T-helper 1 cell treated with Interleukin-12 subunit alpha and Interleukin-12 subunit beta and Interleukin-4 antibody, amounts not matched to agents 30 ng/mL and 1 ng/mL, for 36 hours (primary cell): ENCODE data around the gene AGPAT1. TPM values are rescaled to one million over a fixed set of nuclear protein-coding genes. Genes with fewer than 3 reads are reported as not detected.
"Not testable (repeated sequence)": the region's sequence is repeated elsewhere in the genome, so short reads cannot be mapped to it uniquely, and the experiment has no call there.

Source experiments
- intact Hi-C: fragments of 100-400 bp; cut with micrococcal nuclease; formaldehyde crosslinking; loops from one replicate; pipeline ENCODE4 v1.15.1; 2024
- total RNA-seq: library from RNA; stranded (reverse); gene quantifications from 2 replicates; pipeline ENCODE4 v1.2.3, GENCODE V29; 2022

The AGPAT1 gene
- total RNA-seq, 1 donor from 2014 or later = 45.0 TPM

DNA sequence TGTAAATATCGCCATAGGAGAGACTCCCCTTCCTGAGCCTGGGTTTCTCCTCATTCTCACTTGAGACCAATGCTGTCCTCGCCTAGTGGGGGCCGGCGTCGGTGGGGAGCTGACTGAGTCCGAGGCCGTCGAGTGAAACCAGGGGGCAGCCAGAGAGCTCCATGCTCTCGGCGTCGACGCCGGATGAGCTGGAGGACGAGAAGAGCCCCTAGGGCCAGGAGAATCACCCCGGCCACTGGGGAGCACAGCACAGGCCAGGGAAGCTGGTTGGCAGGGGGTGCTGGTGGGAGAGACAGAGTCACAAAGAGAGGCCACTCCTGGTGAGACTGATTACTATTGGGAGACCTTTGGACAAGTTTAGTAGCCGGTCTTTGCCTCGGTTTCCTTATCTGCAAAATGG, 23.0 kb upstream of the AGPAT1 start:
- intact Hi-C loops = loop anchor here (5.0 to 10.0 kb wide), 6 partner anchors 364 to 1554 kb away; partner anchors contain the start of genes ATP6V1G2, B3GALT4, BAG6 and C6orf136

DNA sequence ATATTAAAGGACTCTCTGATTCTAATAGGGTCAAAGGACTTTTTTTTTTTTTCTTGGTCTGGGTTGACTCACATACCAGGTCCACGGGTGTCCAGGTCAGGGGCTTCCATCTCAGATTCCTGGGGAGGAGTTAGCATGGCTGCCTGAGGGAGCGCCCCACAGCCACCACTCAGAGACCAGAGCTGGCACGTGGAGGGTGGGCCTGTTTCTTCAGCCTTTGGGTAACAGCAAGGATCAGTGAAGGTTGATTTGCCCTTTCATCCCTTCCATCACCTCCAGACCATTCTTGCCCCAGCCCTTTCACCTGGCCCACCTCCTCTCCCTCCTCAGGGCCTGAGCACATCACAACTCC, 22.4 kb upstream of the AGPAT1 start:
- intact Hi-C loops = loop anchor here (5.0 to 10.0 kb wide), 6 partner anchors 364 to 1554 kb away; partner anchors contain the start of genes ATP6V1G2, B3GALT4, BAG6 and C6orf136

DNA sequence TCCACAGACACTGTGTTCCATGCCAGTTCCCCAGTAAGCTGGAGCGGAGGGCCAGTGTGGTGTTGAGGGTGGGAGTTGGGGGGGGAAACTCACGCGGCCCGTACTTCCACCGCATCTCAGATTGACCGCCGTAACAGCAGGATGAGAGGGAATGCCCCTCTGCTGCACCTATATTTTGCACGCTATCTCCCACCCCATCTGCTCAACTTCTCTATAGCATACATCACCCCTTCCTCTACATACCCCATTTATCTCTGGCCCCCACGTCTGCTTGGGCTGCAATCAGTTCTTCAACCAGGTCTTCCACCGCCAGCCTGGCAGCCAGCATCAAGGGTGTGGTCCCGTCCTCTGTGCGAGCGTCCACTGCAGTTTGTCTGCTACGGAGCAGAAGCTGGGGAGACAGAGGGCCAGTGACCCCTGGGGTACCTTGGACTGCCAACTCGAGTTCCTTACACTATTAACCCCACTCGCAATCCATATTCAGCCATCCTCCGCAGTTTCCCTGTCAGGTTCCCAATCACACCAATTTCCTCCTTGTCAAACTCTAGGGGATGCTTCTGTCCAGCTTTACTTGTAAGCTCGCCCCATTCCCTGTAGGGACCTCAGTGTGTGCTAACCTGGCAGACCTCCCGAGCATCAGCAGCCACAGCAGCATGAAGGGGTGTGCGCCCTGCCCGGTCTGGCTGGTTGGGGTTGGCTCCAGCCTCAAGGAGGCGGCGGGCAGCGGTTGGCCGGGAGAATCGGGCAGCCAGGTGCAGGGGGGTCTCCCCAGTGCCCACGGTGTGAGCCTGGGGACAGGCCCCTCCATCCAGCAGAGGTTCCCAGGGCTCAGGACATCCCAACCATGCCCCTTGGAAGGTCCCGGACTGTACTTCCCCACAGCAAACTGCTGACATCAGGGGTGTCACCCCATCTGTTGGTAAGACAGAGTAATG, 21.1 kb upstream of the AGPAT1 start:
- intact Hi-C loops = loop anchor here (5.0 to 10.0 kb wide), 6 partner anchors 362 to 1552 kb away; partner anchors contain the start of genes ATP6V1G2, B3GALT4, BAG6 and C6orf136

DNA sequence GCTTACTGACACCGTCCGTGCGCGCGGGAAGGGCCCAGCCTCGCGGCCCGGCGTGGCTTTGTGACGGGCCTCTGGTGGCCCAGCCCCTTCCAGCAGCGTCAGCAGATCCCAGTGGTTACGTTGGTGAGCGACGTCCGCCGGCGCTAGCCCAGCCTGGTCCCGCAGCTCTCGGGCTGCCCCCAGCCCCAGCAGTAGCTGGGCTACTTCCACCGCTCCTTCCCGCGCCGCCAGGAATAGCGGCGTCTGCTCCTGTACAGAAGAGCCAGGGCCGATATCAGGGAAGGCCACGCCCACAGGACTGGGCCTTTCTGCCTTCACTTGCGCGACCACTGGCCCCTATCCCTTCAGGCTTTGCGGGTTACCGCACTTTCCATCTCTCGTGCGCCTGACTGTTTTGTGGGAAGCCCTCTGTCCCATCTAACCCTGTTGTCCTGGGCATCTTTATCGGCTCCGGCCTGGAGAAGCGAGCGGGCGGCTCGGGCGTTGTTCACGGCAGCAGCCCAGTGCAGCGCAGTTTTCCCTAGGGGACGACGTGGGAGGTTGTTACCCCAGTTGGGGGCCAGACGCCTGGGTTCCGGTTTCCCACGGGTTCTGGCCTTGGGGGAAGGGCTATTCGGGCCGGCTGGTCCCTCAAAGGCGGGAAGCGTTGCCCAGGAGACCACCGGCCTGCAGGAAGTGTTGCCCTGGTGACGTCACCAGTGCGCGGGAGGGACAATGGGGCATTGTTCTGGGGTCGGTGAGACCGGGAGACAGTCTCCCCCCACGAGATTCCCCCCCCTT, 20.2 kb upstream of the AGPAT1 start:
- intact Hi-C loops = loop anchor here (1.0 to 10.0 kb wide), 21 partner anchors 18 to 1551 kb away; partner anchors contain the start of genes ATP6V1G2, B3GALT4, BAG6 and BRD2

GRCh38 chr6:32195652-32195901, 19.7 kb upstream of the AGPAT1 start:
- intact Hi-C loops = loop anchor here (1.0 to 10.0 kb wide), 21 partner anchors 17 to 1551 kb away; partner anchors contain the start of genes ATP6V1G2, B3GALT4, BAG6 and BRD2

DNA sequence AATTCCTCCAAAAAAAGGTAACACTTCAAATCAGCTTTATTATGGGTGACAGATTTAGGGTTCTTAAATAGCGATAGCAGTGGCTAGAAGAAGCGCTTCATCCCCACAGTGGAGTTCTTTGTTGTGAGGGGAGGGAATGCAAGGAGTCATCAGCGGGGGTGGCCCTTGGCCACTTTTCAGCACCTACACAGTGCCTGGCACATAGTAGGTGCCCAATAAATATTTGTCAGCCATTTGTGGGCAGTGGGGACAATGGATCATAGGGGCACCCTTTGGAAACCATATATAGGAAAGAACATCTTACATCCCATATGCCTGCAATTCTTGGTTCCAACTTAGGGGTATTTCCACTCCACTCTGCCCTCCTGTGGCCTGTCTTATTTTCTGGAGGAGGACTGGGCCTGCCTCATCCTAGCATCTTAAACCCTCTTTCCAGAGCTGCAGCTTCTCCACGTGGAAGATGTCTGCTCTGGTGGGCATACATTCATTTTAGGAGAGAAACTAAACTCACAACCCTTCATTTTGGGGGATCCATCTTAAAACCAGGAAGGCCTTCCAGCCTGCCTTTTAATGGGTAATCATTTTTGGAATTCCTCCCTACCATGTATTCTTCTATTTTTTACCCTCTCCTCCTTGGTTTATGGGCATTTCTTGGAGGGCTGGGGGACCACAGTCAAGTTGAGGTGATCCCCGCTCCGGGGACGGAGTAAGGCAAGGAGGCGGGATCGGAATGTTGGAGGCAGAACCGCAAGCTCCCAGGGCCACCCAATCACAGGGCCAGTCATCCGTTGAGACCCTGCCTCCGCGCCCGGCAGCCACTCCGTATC, 19.2 kb upstream of the AGPAT1 start:
- intact Hi-C loops = loop anchor here (1.0 to 10.0 kb wide), 24 partner anchors 17 to 1550 kb away; partner anchors contain the start of genes ATP6V1G2, B3GALT4, BAG6 and BRD2

DNA sequence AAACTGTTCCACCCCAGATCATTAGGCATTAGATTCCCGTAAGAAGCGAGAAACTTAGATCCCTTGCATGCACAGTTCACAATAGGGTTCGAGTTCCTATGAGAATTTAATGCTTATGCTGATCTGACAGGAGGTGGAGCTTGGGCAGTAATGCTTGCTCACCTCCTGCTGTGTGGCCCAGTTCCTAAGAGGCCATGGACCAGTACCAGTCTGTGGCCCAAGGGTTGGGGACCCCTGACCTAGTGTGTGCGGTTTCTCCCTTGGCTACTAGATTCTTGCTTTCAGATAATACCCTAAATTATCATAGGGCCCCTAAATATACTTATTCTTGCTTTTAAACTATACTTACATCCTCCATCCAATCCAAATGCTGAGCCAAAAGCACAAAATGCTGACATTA, 18.5 kb upstream of the AGPAT1 start:
- intact Hi-C loops = loop anchor here (2.0 to 10.0 kb wide), 9 partner anchors 237 to 1550 kb away; partner anchors contain the start of genes B3GALT4, C6orf136, CLIC1 and EHMT2

DNA sequence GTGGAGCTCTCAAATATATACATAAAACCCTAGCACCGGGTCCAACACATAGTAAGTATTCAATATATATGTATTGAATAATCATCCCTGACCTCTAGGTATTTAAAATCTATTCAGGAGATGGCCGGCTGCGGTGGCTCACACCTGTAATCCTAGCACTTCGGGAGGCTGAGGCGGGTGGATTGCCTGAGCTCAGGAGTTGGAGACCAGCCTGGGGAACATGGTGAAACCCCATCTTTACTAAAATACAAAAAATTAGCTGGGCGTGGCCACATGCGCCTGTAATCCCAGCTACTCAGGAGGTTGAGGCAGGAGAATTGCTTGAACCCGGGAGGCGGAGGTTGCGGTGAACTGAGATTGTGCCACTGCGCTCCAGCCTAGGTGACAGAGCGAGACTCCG, 17.2 kb upstream of the AGPAT1 start:
- intact Hi-C loops = loop anchor here (5.0 to 10.0 kb wide), 6 partner anchors 236 to 1548 kb away; partner anchors contain the start of genes B3GALT4, C6orf136, CLIC1 and EHMT2

DNA sequence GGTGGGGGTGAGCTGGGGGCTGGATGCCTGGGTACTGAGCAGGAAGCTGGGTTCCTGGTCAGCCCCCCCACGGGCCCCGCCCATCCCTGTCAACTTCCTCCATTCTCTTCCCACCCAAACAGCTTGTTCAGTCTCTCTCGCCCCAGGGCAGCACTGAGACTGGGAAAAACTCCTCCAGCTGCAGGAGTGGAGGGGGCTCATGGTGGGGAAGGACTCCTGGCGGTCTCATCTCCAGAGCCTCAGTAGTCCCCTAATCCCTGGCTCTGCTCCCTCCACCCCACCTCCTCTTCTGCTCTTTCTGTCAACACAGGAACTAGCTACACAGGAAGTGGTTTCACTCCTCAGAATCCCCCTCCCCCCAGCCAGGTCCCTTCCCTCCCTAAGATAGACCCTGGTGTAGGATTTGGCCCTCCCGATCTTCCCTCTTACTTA, 16.7 kb upstream of the AGPAT1 start, which contains the start of gene GPSM3:
Gene GPSM3 (minus strand): TSS at position 36 of the 432 bp plus-strand sequence. CDS start 130 bp downstream, outside the sequence.
- intact Hi-C loops = loop anchor here (1.0 to 10.0 kb wide), 7 partner anchors 73 to 1548 kb away; partner anchors contain the start of genes B3GALT4, C6orf136, CLIC1 and EHMT2

DNA sequence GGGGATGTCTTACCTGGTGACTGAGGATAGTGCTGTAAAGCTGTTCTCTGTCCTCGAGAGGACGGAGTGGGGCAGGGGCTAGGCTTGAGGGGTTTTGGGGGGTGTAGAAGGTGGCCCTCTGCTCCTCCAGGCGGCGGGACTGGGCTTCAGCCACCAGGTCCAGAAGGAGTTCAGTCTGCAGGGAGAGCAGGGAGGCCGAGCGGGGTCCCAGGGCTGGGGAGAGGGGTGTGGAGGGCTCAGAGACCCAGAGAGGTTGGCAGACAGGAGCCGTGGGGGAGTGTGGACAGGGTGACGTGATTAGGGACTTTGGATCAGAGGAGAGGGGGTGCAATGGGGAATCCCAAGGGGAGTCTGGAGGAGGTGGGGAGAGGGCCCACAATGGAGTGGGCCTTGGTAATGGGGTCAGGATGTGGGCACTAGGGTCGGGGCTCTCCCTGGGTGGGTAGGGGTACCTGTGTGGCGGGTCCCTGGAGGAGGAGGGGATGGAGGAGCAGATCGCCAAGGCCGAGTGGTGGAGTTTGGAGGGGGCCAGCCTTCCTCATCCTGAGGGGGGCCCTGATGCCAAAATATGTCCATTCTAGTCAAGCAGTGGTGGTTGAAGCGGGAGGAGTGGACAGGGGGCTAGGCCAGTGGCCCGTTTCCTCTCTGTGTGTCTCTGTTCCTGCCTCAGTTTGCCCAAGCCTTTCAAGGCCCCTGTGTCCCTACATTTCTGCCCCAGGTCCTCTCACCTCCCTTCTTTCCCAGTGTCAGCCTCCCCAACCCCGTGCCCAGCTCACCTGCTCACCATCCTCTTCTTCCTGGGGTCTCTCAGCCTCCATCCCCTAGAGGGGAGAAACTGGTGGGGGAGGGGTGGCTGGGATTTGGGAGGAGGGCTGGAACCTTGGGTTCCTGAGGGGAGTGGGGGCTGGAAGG, 16.1 kb upstream of the AGPAT1 start:
- intact Hi-C loops = loop anchor here (1.0 to 10.0 kb wide), 7 partner anchors 73 to 1547 kb away; partner anchors contain the start of genes B3GALT4, C6orf136, CLIC1 and EHMT2

DNA sequence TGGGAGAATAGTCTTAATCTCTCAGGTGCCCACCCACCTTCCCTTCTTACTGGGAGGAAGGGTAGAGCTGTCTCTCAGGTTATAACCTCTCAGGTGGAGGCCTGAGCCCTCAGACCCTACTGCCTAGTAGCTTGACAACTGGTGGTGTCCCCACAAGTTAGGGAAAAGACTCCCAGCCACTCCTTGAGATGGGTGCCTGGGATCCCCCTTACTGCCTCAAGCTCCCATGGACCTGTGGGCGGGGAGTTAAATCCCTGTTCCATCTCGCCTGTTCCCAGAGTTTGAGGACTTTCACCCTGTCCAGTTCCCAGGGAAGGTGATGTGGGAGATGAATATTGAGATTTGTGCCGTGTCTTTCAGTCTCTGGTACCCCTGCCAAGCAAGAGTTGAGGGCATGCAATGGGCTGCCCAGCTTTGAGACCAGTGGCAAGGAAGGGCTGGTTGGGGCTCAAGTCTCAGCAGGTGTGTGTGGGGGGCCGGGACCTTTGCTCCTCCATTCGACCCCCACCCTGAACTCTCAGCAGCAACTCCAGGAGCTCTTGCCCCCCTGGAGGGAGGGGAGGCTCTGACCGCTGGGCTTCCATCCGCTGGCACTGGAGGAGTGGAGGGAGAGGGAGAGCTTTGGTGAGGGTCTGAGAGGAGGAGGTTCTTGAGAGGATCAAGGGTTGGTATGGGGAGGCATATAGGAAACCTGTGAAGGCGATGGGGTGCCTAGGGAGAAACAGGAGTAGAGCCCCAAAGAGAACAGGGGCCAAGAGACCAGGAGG, 15.2 kb upstream of the AGPAT1 start:
- intact Hi-C loops = loop anchor here (1.0 to 10.0 kb wide), 8 partner anchors 13 to 1546 kb away; partner anchors contain the start of genes B3GALT4, C6orf136, CLIC1 and EHMT2

- intact Hi-C loops = loop anchor here (1.0 to 10.0 kb wide), 8 partner anchors 12 to 1545 kb away; partner anchors contain the start of genes B3GALT4, C6orf136, CLIC1 and EHMT2
Observed at GRCh38 chr6:32190054-32190851, 14.4 kb upstream of the AGPAT1 start, which contains the start of gene PBX2. TSS of gene PBX2 (minus strand) at chr6:32190202. CDS start at chr6:32189915, 287 bp downstream.

DNA sequence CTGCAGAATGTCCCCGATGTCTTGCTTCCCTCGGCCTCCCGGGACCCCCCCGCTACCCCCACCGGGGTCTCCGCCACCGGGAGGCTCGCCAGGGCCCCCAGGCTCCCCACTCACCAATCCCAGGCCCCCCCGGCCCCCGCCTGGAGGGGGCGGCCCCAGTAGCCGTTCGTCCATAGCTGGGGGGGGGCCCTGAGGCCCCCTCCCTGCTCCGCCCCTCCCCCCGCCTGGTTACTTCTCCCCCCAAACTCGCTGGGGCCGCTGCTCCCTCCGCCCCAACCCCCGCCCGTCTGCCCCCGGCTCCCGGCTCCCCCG, 13.8 kb upstream of the AGPAT1 start:
- intact Hi-C loops = loop anchor here (1.0 to 10.0 kb wide), 8 partner anchors 11 to 1545 kb away; partner anchors contain the start of genes B3GALT4, C6orf136, CLIC1 and EHMT2

- intact Hi-C loops = no loop called here
Observed at GRCh38 chr6:32189069-32189741, 13.3 kb upstream of the AGPAT1 start.

DNA sequence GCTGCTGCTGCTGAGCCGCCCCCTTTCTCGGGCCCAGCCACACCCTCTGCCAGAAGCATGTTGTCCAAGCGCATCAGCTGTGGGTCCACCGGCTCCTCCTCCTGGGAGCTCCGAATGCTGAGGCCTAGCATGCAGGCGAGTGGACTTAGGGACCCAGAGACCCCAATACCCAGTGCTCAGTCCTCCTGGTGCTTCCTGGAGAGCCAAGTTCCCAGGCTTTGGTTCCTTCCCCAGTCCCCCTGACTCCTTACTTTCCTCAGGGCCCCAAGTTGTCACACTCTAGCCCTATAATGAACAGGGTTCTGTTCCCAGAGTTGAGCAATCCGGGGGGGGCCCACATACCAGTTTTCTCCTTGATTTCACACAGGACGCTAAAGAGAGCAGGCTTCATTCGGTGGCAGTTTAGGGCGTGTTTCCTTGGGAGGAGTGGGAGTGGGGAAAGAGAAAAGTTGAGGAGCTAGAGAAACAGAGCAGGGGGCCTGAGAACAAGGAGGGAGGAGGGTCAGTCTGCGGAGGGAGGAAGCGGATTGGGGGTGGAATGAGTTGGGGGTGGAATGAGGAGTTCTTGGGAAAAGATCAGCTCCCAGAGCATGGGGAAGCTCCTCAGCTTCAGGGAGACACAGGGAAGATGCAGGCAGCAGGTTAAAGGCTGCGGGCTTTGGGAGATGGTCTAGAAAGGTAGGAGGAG, 12.6 kb upstream of the AGPAT1 start:
- intact Hi-C loops = no loop called here

DNA sequence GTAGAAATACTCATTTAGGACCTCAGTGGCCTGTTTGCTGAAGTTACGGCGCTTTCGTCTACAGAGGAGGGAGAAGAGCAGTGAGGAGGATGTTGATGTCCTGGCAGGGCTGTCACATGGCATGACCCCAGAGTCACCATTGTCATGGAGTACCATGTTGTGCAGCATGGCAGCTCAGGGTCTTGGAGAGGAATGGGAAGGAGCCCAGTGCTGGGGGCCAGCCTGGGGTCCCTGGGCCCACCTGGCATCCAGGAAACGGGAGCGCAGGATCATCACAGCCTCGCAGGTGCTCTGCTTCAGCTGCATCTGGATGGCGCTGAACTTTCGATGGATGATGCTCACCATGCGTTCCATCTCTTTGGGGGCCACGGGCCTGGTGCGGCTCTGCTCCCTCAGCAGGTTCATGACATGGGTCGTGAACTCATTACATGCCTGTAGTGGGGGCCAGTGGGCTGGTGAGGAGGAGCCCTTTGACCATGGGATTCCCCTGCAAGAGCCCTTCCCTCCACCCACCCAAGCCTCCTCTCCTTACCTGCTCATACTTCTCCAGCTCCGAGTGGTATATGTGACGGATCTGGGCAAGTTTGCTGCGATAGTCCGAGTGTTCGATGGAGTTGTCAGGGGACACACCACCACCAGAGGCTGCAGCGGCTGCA, 12.0 kb upstream of the AGPAT1 start:
- intact Hi-C loops = not testable (repeated sequence)
